Inflammatory macrophage treated with lipopolysaccharide for 4 hours (primary cell): ENCODE measurements around the gene LRCH1.

Experiments used
- DNase-seq: peaks from one replicate; pipeline ENCODE4 v3.0.0-alpha.2; 2020

LRCH1 gene

GRCh38 chr13:46641274-46642081 lies 88.5 kb downstream of the LRCH1 start:
- DNase-seq, result peak; percentile 43

- DNase-seq, result no peak
Observed at GRCh38 chr13:46642254-46642653, 89.3 kb downstream of the LRCH1 start.

DNA sequence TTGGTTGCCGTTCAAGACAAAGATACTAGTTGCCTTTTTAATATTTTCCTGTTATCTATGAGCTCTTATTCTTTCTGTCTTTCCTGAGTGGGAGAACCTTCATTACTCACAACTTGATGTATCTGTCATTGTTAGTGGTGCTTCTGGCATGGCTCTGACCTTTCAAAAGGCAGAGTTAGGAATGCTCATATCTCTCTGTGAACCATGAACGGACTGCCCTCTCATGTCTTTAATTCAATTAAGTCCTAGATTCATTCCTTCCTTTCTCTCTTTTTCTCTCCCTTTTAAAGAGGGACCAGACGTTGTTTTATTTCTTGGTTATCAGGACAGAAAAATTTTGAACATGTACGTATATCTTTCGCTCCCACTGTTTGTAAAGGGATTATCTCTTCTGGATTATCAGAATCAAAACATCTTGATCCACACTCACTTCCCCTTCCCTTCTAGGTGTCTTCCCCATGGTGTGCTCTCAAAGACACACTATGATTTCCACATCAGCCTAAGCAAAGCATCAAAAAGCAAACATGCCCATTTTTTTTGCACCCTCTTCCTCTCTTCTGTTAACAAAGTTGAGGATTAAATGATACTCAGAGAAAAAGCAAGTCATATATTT lies 90.3 kb downstream of the LRCH1 start:
- no peak for DNase-seq

DNA sequence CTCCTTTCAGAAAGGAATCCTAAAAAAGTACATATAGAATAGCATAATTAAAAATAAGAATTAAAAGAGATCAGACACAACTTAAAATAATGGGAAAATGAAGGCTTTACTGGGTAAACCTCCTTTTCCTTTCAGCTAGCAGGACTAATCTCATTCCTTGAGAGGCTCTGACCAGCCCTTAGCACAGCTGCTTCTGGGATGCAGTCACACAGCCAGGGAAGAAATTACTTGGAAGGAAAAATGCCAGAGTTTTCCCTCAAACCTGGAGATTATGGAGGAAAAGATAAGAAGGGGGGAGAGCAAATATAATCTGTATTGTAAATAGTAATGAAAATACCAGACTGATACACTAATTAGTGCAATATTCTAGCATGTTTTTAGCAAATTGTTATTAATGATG lies 91.8 kb downstream of the LRCH1 start:
- DNase-seq, result no peak

DNA sequence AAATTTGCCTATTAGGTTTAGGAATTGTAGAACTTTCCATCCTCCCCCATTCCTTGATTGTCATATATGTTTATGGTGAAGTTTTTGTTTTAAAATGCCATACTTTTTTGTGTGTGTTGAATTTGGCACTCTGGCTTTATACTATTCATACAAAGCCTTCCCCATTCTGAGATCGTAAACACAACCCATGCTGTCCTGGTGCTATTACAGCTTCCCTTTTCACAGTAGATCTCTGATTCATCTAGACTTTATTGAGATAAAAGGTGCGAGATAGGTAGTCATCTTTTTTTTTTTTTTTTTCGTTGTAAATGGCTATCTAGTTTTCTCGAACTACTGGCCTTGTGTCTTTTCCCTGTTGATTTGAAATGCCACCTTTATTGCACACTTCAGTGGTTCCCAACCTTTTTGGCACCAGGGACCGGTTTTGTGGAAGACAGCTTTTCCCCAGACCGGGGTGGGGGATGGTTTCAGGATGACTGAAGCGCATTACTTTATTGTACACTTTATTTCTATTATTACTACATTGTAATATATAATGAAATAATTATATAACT lies 94.6 kb downstream of the LRCH1 start:
- DNase-seq, result no peak

DNA sequence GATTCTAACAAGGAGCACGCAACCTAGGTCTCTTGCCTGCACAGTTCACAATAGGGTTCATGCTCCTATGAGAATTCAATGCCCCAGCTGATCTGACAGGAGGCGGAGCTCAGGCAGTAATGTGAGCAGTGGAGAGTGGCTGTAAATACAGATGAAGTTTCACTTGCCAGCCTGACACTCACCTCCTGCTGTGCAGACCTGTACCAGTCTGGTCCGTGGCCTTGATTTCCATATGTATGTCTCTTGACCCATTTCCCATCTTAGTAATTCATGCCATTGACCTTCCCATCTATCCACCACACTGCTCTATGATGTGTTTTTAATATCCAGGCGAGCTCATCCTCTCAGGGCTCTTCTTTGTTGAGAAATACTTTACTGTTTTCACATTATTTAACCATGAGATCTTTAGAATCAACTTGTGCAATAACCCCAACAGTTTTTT lies 95.2 kb downstream of the LRCH1 start:
- DNase-seq, result peak; percentile 33

- DNase-seq, result no peak
Observed at GRCh38 chr13:46649816-46650215, 96.8 kb downstream of the LRCH1 start.

- DNase-seq, result no peak
Observed at GRCh38 chr13:46654951-46655350, 102.0 kb downstream of the LRCH1 start.

DNA sequence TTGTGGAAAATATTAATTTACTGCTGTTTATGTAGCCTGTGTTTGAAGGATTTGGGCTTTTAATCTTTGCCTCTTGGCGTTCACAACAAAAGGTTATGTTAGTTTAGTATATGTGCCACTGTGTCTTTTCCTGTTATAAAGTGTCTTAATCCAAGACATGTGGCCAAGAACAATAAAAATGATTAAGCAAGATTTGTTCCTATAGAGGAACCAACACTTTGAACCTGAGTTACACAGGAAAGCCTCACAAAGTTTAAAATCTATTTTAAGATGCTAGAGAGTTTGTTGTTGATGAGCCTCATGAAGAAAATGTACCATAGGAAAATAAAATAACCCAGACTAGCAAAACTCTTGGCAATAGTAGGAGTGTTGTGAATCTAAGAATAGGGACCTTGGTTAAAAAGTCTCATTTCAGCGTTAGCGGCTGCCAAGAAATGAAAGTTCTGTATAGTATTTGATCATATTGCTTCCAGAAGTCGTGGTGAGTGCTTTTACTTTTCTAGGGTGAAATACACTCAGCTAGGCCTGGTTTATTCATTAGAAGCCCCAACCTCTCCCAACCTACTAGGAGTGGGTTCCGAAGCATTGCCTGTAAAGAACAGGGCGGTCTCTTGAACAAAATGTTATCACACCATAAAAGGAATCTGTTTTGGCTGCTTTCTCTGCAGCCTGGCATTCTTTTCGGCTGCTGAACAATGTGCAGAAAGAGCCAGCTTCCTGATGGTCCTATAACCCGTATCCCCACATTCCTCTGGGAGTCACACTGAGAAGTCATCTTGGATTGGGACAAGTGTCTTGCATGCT lies 102.6 kb downstream of the LRCH1 start:
- DNase-seq, result peak; percentile 15

DNA sequence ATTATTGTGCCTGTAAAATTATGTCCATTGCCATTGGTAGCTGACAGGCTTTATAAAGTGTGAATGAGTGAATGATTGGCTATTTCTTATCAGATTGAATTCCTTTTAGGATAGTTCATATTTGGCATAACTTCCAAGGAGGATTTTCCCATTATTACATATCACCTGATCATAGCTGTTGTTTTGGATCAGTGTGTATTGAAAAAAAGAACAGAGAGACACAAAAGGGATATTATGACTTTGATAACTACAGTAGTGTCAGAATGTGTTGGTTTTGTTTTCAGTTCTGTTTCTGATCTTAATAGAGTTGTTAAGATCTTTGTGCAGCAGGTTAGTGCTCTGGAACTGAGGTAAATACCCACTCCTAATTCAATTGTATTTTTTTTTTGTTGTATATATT lies 103.8 kb downstream of the LRCH1 start:
- DNase-seq, result no peak

DNA sequence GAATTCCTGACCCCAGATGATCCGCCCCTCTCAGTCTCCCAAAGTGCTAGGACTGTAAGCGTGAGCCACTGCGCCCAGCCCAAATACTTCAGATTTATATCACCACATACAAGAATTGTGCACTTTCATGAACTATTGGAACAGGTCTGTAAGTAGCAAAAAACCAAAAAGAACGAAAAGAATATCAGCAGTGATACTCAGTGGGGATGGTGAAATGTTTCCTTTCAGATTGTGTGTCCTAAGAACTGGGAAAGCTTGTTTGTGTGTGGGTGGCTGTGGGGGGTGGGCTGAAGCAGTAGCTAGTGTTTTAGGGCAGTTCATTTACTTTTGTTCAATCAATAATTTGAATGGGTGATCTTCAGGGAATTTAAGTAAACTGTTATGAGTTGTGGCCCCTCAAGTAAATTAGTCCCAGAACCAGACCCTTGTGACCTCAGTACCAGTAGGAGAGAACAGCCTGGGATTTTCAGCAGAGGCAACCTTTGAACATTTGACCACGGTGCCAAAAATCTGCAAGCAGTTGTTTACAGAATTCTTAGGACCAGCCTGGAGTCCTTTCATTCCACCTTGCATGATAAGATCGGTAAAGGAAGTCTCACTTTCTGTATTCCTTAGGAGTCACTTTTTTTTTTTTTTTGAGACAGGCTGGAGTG lies 106.6 kb downstream of the LRCH1 start:
- no peak for DNase-seq

DNA sequence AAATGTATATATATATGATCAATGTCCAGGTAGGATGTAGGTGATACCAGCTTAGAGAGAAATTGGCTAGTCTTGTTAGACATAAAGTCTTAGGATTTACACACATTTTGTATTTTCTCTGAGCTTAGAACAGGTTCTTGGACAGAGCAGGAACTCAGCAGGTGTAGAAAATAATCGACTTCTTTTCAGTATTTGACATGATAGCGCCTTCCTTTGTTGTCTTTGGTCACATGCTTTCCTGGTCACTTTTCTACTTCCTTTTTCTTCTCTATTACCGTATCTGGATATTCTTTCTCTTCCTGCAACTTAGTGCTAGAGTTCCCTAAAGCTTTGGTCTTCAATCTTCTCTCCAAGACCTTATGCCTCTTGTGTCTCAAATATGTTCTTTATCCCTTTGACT lies 107.4 kb downstream of the LRCH1 start:
- peak; percentile 14 for DNase-seq

DNA sequence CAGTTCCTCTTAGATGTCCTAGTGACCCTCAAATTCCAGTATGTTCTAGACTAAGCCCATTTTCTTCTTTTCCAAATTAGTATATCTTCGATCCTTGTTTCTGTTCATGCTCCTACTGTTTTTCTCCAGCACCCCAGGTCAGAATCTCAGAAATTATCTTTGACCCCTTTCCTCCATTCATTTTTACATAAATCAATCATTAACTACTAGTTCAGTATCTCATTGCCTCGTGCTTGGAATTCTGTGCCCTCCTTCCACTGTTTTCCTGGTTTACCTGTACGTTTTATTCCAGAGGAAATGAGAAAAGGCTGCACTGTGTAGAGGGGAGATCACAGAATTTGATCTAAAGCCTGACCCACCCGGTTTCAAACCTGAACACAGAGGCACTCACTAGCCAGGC lies 107.9 kb downstream of the LRCH1 start:
- no peak for DNase-seq

DNA sequence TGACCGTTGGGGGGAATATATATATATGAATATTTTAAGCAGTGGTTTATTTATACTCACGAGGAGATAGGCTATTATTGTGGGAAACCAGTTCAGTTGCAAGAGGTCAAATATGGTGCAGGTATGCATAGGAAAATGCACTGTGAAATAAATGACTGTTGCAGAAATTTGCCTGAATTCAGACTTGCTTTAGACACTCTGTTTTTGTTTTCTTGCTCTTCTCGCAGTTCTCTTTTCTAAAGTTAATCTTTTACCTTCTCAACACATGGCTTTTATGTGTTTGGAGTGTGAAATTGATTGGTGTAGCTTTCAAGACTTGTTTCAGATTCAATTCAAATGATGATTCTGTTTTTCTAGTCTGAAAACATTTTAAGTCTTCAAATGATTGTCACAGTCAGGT lies 109.7 kb downstream of the LRCH1 start:
- DNase-seq, result no peak

- peak; percentile 40 for DNase-seq
Observed at GRCh38 chr13:46663206-46664037, 110.5 kb downstream of the LRCH1 start.

DNA sequence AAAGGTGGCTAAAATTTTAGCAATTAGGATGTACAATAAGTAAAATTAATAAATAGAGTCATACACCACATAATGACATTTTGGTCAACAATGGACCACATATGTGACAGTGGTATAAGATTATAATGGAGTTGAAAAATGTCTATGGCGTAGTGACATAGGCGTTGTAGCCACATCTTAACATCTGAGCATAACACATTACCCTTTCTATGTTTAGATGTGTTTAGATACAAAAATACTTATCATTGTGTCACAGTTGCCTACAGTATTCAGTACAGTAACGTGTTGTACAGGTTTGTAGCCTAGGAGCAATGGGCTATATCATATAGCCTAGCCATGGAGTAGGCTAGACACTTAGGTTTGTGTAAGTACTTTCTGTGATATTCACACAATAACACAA lies 111.2 kb downstream of the LRCH1 start:
- DNase-seq, result no peak

DNA sequence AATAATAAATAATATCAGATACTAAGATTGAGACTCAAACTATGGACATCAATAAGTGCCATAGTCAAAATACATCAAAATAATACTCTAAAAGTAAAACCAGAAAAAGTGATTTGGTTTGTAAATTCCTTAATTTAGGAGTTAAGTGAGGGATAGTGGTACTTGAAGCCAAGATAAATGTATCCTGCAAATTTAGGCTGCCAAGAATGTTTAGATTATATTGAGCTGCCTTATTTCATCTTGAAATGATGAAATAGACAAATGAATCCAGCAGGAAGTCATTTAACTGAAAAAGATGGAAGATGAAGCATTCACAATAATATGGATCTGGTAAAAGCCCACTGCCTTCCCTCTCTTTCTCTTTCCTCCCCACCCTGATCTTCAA lies 112.3 kb downstream of the LRCH1 start:
- DNase-seq, result no peak

DNA sequence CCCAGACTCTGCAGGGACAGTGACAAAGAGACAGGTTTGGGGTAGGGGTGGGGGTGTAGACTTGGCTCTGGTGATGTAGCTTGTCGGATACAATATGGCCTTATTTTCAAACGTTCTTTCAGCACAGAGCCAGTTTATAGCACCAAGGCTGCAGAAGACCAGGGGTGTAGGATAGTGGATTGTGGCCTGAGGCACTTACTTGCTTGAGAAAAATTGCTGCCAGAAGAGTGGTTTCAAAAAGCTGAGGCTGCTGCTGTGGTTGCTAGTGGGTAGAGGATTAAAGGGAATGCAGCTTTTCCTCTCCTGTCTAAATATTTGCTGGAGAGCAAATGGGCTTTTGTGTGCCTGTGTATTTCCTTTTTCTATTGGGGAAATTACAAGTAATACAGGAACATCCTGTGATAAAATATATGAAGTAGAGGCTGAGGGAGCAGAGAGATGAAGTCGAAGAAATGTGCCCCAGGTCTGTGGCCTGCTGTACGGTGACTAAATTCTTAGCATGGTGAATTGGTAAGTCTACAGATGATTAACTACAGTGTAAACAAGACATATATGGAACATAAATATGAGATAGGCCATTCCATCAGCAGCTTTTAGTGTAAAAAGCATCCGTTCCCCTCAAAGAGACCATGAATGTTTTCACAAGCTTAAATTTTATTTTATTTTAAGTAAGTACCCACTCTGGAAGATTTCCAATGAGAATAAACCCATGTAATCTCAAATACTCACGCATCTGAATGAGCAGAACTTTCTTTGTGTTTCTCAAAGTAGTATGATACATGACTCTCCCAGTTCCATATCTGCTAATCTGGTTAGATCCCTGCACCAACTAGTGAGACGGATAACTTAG lies 112.9 kb downstream of the LRCH1 start:
- no peak for DNase-seq

- no peak for DNase-seq
Observed at GRCh38 chr13:46666727-46667456, 113.9 kb downstream of the LRCH1 start.

- DNase-seq, result peak; percentile 61
Observed at GRCh38 chr13:46667687-46668281, 114.8 kb downstream of the LRCH1 start.
